ENCODE results near the gene KCNH4. TPM values are rescaled to one million over a fixed set of nuclear protein-coding genes. Genes with fewer than 3 reads are reported as not detected.
A peak's percentile ranks its signal among the peaks of the same experiment; 100 is the strongest.

The KCNH4 gene
- total and polyA plus RNA-seq, 2 of the 13 experiments (the other 11 are each of a cell fraction or from before 2014, with no cell fraction given), result 0.01 to 0.09 TPM

- no peak for TF ChIP-seq SOX13 (IDR thresholded peaks at IDR 0.05)
- peak in 1 of 2 experiments; percentile 49; a peak in 2 of 4 replicates for TF ChIP-seq SOX13 (CRISPR knock-in tag; conservative IDR thresholded peaks at IDR 0.05 in 1 of 2, IDR thresholded peaks at IDR 0.05 in 1 of 2)
- no peak for TF ChIP-seq RORA (CRISPR knock-in tag; IDR thresholded peaks at IDR 0.05)
- peak; percentile 69; the same call in 1 of the 2 replicates for TF ChIP-seq YEATS2 (CRISPR knock-in tag; IDR thresholded peaks at IDR 0.05; ENCODE audit: borderline replicate concordance)
- no peak for TF ChIP-seq ZSCAN22 (CRISPR knock-in tag; IDR thresholded peaks at IDR 0.05)
- no peak for TF ChIP-seq CHD4 (IDR thresholded peaks at IDR 0.05; ENCODE audit: borderline replicate concordance, low read length)
- peak; percentile 67; the same call in 1 of the 2 replicates for TF ChIP-seq HINFP (CRISPR knock-in tag; IDR thresholded peaks at IDR 0.05; ENCODE audit: low read depth)
- TF ChIP-seq PAXIP1 (CRISPR knock-in tag; conservative IDR thresholded peaks at IDR 0.05), result 0 out of 2 replicates have a peak, but pooled peaks have one; percentile 19
- TF ChIP-seq CREBL2 (CRISPR knock-in tag; IDR thresholded peaks at IDR 0.05; ENCODE audit: borderline replicate concordance), result peak; percentile 93; the same call in 1 of the 2 replicates
- TF ChIP-seq PRDM10 (CRISPR knock-in tag; IDR thresholded peaks at IDR 0.05; ENCODE audit: low read depth), result 0 out of 2 replicates have a peak, but pooled peaks have one; percentile 46
- peak; percentile 88; the same call in 1 of the 2 replicates for TF ChIP-seq RFXAP (CRISPR knock-in tag; IDR thresholded peaks at IDR 0.05; ENCODE audit: borderline replicate concordance)
- peak; percentile 60; the same call in 1 of the 2 replicates for TF ChIP-seq ZNF614 (CRISPR knock-in tag; IDR thresholded peaks at IDR 0.05; ENCODE audit: borderline replicate concordance)
- TF ChIP-seq ZNF570 (CRISPR knock-in tag; IDR thresholded peaks at IDR 0.05; ENCODE audit: borderline replicate concordance), result no peak
- peak; percentile 97; the same call in 1 of the 2 replicates for TF ChIP-seq EHMT2 (IDR thresholded peaks at IDR 0.05; ENCODE audit: borderline replicate concordance, low read depth, low read length)
- TF ChIP-seq ZNF382 (CRISPR knock-in tag; IDR thresholded peaks at IDR 0.05; ENCODE audit: borderline replicate concordance), result no peak
- no peak for TF ChIP-seq NR1H2 (CRISPR knock-in tag; IDR thresholded peaks at IDR 0.05; ENCODE audit: borderline replicate concordance, low read depth)
- TF ChIP-seq SOX5 (CRISPR knock-in tag; IDR thresholded peaks at IDR 0.05; ENCODE audit: borderline replicate concordance), result peak; percentile 50; the same call in 1 of the 2 replicates
- TF ChIP-seq ZBTB14 (CRISPR knock-in tag; IDR thresholded peaks at IDR 0.05), result peak; percentile 63
Measured at GRCh38 chr17:42179911-42180410, 981 bp downstream of the KCNH4 start (continued).

Measured in HepG2 (cell line).